GM21515 (cell line): Measurements from ENCODE around the gene GGTLC1.
"Not testable (repeated sequence)": the region's sequence is repeated elsewhere in the genome, so short reads cannot be mapped to it uniquely, and the experiment has no call there.

ENCODE experiments used
- ATAC-seq: cut with Tn5 transposase; IDR thresholded peaks from one replicate; pipeline ENCODE4 v1.9.1; 2021; ENCODE audit not compliant: unreplicated experiment

GGTLC1 gene

DNA sequence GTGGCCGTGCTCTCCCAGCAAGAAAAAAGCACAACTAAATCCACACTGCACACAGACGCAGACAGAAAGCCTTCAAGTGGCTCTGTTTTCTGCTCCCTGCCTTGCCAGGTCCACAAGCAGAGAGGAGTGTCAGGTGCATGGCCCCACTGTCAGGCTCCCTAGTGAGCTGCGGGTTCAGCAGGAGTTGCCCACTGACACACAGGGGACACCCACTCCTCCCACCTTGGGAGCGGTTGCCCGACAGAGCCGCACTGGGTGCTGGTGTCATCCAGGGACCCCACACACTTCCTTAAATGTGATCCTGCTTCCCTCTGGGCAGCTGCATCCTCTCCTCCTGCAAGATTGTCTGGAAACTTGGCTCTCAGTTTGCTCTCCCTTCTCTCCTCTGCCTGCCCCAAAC, 6.7 kb upstream of the GGTLC1 start:
- ATAC-seq = not testable (repeated sequence)

DNA sequence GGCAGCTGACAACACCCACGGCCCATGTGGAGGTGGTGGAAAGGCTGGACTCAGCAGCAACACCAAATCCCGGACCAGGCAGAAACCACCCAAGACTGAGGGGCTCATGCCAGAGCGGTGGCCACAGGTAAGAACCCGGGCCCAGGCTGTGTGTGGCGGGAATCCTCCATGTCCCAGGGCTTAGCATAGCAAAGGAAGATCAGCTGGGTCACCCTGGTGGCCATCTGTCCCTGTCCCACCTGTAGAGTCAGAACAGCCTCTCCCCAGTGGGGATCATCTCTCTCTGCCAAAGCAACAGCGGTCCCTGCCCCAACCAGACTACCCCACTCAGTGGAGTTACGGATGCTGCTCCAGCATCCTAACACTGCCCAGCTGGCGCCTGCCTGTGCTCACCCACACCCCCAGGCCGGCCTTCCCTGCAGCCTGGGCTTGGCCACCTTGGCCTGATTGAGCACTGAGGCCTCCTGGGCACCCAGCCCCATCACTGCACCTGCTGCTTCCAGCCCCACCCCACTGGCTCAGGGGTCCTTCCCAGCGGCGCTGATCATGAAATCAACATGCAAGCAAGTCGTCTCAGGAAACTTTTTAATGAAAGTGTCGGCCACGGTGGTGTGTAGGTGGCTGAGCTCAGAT, 5.5 kb upstream of the GGTLC1 start:
- ATAC-seq = not testable (repeated sequence)

DNA sequence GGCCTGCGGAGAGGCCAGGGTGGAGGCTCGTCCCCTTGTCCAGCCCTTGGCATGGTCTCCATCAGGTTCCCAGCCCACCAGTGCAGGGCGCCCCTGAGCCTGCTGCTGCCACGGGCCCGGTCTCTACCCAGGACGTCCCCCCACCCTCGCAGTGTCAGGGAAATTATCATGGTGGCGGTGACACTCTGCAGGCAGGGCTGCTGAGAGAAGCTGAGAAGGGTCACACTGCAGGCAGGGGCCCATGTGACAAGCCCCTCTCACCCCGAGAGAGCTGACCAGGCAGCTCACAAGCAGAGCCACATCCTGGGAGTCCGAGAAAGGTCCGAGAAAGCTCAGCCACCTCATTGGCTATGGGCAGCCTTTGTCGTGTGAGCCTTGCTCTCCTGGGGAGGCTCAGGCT, 4.9 kb upstream of the GGTLC1 start:
- ATAC-seq = not testable (repeated sequence)

DNA sequence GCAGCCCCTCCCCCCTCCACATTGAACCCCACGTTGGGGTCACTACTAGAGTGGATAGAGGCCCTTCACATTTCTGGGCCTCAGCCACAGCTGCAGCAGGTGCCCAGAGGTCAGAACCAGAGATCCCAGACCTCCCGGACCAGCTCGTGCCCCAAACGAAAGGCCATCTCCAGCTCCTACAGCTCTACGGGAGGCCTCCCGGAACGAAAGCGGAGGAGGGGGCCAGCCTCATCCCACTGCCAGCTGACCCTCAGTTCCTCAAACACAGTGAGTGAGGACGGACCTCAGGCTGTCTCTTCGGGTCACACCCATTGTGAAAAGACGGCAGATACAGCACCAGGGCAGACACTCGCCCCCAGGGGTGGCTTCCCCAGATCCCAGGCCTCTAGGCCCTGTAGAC, 1.7 kb upstream of the GGTLC1 start:
- ATAC-seq = not testable (repeated sequence)

DNA sequence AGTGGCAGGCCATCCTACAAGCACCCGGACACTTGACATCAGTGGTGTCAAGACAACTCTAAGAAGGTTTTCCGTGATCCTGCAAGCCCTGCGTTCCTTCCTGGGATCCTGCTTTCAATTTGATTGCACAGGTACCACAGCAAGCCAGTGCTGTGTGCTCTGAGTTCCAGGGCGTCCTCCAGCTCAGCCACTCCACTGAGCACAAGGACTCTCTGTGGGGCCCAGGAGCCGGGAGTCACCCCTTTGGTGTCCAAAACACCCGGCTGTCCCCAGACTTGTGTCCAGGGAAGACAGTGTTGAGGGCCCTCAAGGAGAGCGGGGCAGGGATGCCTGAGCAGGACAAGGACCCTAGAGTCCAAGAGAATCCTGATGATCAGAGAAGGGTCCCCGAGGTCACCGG, 387 bp upstream of the GGTLC1 start:
- not testable (repeated sequence) for ATAC-seq

DNA sequence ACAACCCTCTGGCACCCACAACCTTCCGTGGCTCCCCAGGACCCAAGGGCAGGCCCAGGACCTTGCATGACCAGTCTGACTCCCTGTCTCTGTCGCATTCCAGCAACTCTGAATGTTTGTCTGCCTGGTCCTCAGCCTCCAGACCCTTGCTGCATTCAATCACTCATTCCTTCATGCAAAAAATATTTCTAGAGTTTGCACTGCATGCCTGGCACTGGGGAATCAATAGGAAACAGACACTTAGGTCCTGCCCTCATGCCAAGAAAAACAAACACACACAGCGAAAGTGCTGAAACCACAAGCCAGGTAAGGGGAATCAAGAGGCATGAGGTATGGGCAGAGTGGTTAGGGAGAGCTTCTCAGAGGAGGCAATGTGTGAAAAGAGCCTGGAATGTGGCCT, 1.9 kb downstream of the GGTLC1 start:
- not testable (repeated sequence) for ATAC-seq

DNA sequence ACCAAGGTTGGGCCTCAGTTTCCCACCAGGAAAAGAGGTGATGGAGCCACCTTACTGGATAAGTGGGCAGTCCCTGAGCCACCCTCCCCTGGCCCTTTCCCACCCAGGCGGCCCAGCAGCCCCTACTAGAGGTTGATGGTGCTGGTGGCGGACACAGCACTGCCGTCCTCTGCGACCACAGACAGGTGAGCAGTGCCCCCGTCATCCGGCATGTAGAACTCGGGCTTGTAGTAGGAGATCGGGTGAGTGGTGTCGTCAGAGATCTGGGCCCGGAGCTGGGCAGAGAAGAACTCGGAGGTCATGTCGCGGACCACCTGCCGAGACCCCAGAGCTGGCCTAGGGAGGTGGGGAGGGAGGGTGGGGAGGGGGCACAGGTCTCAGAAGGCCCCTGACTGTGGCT, 2.3 kb downstream of the GGTLC1 start:
- ATAC-seq = not testable (repeated sequence)

DNA sequence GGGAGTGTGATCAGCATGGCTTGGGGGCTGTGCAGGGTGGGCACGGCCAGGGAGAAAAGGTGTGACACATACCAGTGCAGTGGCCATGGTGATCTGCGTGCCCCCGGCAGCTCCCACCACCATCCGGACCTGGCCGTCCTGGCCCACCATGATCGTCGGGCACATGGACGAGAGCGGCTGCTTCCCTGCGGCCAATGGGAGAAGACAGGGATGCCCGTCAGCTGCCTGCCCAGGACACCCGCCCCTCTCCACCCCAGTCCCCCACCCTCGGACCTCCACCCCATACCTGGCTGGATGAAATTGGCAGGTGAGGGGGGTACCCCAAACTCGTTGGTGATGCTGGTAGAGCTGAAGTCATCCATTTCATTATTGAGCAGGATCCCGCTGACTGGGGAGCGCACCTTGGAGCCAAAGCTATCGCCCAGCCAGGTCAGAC, 2.8 kb downstream of the GGTLC1 start:
- ATAC-seq = not testable (repeated sequence)

DNA sequence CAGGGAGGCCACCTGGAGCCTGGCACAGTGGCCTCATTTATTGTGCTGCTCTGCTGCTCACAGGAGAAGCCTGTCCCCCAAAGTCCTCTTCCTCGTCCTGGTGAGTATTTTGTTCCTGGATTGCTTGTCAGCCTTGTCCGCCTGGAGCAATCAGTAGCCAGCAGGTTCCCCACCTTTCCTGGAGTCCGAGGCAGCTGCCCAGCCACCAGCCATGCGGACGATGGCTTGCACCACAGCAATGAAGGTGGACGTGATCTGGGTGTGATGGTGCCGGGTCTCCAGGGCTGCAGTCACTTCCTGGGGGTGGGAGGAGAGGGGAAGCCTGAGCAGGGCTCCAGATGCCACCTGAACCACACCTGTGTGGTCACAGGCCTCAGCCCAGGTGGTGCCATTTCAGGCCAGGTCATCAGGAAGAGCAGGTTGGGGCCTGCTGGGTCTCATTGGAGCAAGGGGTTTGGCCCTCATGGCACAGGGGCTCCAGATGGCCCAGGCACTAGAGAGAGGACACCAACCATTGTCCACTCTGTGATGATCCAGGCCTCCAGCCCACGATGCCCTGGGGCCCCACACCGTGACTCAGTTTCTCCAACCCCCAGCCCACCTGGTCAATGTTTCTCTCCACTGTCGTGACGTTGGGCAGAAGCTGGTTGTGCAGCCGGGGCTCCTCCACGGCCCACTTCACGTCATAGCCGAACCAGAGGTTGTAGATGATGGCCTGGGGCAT, 3.4 kb downstream of the GGTLC1 start:
- not testable (repeated sequence) for ATAC-seq

DNA sequence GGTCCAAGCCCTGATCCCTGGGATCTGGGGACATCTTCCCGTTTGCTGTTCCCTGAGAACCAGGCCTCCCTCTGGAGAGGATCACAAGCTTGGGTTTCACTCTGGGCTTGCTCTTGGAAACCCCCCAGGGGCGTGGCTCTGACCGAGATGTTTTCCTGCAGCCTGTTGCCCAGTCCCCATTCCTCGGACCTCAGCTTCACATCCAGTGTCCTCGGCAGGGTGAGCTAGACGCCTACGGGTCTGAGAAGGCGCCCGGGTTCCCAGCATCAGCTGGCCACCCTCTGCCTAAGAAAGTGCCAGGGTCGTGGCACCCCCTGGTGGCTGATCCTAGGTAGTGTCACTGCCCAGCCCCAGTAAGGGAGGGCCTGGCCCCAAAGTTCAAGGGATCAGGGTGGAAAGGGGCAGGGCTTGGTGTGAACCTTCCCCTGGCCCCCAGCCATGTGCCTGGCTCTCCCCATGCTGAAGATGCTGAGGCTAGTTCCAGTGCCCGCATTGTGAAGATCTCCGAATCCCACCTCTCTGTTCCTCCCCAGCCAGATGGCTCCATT, 4.0 kb downstream of the GGTLC1 start:
- ATAC-seq = not testable (repeated sequence)

DNA sequence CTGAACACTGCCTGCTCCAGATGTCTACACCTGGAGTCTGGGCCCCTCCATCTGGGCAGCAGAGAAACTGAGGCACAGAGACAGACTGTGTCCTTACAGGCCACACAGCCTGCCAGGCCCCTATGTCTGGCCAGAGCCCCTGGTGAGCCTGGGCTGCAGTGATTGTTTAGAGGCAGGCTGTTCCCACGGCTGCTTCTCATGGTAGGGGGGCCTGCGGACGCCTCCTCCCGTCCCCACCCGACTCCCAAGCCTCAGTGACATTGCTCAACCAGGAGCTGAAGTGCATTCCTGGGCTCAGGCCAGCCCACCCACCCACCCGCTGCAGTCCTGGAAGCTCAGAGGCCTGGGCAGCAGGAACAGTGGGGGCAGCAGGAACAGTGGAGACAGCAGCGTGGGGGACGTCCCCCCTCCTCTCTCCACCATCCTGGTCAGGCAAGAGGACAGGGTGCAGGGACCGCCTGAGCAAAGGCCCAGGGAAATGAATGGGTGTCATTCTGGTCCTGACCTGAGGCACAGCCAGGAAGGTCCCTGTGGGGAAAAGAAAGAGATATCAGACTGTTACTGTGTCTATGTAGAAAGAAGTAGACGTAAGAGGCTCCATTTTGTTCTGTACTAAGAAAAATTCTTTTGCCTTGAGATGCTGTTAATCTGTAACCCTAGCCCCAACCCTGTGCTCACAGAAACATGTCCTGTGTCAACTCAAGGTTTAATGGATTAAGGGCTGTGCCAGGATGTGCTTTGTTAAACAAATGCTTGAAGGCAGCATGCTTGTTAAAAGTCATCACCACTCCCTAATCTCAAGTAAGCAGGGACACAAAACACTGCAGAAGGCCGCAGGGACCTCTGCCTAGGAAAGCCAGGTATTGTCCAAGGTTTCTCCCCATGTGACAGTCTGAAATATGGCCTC, 6.2 kb downstream of the GGTLC1 start:
- ATAC-seq = not testable (repeated sequence)

DNA sequence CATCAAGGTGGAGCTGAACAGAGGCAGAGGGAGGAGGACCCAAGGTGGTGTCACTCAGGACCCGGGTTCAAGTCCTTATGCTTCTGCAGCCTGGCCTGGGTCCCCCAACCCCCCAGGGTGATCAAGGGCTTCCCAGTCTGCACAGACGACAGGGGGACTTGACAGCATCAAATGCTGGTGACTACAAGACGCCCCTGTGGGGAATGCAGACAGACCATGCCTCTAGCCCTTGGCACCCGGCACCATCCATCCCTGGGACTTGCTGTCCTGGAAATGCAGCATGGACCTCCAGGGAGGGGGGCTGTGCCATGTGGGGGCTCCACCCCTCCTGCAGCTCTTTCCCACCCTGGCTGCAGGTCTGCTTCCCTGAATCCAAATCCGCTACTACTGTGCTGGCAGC, 7.1 kb downstream of the GGTLC1 start:
- ATAC-seq = not testable (repeated sequence)

DNA sequence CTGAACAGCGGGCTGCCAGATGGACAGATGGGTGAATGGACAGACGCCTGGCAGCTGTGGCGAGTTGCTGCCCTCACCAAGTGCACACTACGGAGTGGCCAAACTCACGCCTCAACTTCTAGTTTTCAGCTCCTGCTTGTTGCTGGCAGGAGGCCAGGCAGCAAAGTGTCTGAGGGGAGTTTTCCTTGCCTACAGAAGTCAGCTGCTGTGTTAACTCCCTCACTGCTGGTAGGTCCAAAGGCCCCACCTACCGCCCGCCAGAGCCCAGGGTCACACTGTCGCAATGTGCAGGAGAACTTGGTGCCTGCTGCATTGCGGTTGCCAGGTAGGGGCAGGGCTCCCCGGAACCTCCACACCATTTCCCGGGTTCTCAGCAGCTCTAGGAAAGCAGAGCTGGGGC, 7.6 kb downstream of the GGTLC1 start:
- not testable (repeated sequence) for ATAC-seq

DNA sequence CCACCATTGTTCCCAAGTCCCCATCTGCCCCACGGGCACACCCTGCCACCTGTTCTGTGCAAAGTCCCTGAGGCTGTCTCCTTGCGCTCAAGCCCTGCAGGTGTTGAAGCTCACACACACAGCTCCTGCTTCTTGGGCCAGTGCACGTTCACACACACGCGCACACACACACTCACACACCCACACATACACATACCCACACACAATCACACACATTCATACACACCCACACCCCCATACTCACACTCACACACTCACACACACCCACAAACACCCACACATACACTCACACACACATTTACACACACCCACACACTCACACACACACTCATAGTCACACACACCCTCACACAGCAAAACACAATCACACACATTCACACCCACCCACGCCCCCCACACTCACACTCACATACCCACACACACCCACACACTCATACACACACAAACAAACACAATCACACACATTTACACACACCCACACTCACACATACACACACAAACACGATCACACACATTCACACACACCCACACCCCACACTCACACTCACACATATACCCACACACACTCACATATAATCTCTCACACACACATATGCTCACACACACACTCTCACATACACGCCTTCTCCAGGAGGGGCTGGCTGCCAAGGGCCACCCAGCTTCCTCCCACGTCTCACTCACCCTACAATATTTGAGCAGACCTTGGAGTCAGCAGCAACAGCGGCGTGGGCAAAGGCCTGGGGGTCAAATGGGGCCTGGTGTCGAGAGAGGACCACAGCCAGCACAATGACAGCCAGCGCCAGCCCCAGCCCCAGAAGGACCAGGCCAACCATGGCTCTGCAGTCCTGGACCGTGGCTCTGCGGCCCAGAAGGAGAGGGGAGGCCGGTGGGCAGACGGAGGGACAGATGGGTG, 8.4 kb downstream of the GGTLC1 start:
- not testable (repeated sequence) for ATAC-seq

DNA sequence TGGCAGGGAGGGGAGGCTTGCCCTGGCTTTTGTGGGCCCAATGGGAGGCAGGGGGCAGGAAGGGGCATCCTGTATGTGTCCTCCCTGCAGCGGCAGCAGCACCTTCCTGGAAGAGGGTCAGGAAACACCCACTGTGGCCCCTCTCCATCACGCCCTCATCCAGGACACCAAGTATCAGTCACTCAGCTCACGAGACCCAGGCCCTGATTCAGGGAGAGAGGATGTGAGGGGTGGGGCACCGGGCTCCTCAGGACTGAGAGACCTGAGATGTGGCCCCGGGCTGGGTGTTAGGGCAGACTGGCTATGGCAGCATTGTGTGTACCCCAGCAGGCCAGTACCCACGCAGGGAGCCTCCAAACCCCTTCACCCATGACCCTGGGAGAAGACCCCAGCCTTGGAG, 9.2 kb downstream of the GGTLC1 start:
- ATAC-seq = not testable (repeated sequence)

DNA sequence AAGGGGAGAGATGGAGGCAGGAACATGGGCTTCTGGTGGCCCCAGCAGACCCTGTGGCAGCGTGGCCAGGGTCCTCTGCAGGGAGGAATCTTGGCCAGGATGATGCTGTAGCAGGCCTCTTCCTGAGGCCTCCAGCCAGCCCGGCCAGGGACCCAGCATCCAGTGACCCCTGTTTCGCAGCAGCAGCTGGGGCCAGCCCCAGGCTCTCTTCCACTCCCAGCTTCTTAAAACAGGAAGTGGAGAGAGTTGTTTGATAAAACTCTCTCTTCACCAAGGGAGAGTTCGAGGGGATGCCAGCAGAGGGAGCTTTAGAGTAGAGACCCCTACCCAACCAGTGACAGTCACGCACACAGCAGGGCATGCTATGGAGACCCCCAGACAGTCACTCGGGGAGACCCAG, 10.1 kb downstream of the GGTLC1 start:
- not testable (repeated sequence) for ATAC-seq

DNA sequence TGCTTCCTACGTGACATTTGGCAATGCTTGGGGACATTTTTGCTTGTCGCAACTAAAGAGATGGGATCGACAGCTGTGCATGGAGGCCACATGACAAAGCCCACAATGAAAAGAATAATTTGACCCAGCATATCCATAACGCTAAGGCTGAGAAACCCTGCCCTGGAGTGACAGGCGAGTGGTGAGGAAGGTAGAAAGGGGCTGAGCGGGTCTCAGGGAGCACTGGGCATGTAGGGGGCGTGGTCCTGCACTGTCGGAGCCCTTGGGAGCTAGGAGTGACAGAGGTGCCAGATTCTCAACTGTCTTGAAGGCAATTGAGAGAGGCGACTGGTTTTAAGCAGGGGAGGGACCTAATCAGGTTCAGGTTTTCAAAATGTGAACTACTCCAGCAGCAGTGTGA, 13.6 kb downstream of the GGTLC1 start:
- no peak for ATAC-seq

DNA sequence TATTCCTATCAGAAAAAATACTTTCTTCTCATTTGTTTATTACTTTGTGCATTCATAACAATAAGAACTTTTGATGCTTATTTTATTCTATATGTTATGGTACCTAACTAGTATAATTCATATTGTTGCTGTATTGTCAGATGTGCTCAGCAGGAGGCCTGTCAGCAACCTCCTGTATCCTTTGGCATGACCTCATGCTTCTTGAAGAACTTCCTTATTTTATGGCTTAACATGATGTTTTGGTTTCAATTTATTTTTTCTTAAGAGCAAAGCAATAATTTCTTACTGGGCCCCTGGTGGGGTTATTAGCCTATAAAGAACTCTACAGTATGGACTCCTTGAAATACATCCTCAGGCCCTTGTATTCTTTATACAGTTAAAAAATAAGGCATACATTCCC, 17.3 kb downstream of the GGTLC1 start:
- no peak for ATAC-seq

DNA sequence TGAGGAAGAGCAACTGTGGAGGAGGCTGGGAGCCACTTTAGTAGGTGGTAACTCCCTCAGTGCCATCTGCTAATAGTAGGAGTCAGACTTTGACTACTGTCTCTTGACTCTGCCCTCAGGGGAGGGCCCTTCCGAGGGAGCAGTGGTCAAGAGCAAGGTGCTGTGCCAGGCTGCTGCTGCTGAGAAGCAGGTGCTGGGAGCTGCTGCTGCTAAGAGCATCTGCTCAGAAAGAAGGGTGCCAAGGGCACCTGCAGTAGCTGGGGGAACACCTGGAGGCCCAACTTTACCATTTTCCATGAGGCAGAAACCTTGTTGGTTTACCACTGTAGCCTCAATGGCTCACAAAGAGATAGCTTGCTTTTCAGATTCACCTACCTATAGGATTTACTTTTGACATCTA, 18.5 kb downstream of the GGTLC1 start:
- no peak for ATAC-seq

DNA sequence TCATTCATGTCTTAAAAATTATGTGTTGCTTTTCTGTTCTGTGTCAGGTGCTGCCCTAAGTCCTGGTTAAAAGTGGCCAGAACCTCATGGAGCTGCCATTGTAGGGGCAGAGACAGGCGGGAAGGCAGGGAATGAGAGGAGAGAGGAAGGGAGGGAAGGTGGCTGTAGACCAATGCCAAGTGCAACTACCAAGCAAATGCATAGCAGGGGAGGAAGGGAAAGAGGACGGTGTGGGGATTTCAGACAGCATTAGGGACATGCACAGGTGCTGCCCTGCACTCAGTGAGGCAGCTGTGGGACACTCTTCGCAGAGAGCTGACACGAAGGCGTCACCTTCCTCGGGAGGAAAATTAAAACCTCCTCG, 21.0 kb downstream of the GGTLC1 start:
- no peak for ATAC-seq
